Fibroblast of skin of scalp (primary cell): ENCODE data around the gene STK32B. TPM values are rescaled to one million over a fixed set of nuclear protein-coding genes. Genes with fewer than 3 reads are reported as not detected.
"Not testable (repeated sequence)": the region's sequence is repeated elsewhere in the genome, so short reads cannot be mapped to it uniquely, and the experiment has no call there.

Experiments
- DNase-seq: peaks from one replicate; pipeline ENCODE4 v3.0.0-alpha.2; 2013
- polyA plus RNA-seq, 2 experiments: library from polyadenylated mRNA; unstranded; fragments of 120-200 nt; gene quantifications; one replicate each; pipeline ENCODE4 v1.2.1, GENCODE V29; 2013; ENCODE audit not compliant: insufficient read length in 2 of 2

Gene STK32B
- 34.7 TPM for polyA plus RNA-seq (2013, experiment 1 of 2; ENCODE audit: insufficient read length)
- 33.8 TPM for polyA plus RNA-seq (2013, experiment 2 of 2; ENCODE audit: insufficient read length)

- DNase-seq = peak; percentile 88
Measured at GRCh38 chr4:5051278-5052203, at the start of gene STK32B. TSS of gene STK32B (plus strand) at chr4:5051480.

GRCh38 chr4:5001641-5002040 lies 49.6 kb upstream of the STK32B start:
- DNase-seq = not testable (repeated sequence)

- no peak for DNase-seq
Measured at GRCh38 chr4:5003372-5003857, 47.9 kb upstream of the STK32B start.

GRCh38 chr4:5003918-5004317 lies 47.4 kb upstream of the STK32B start:
- DNase-seq = no peak

GRCh38 chr4:5004496-5004895 lies 46.8 kb upstream of the STK32B start:
- no peak for DNase-seq

- DNase-seq = not testable (repeated sequence)
Measured at GRCh38 chr4:5006932-5007331, 44.3 kb upstream of the STK32B start.

- DNase-seq = no peak
Measured at GRCh38 chr4:5009796-5010195, 41.5 kb upstream of the STK32B start.

GRCh38 chr4:5010984-5011383 lies 40.3 kb upstream of the STK32B start:
- no peak for DNase-seq

- DNase-seq = no peak
Measured at GRCh38 chr4:5012244-5012898, 38.9 kb upstream of the STK32B start.

- no peak for DNase-seq
Measured at GRCh38 chr4:5012958-5013357, 38.3 kb upstream of the STK32B start.

- no peak for DNase-seq
Measured at GRCh38 chr4:5014007-5014682, 37.1 kb upstream of the STK32B start.

- DNase-seq = no peak
Measured at GRCh38 chr4:5018096-5018495, 33.2 kb upstream of the STK32B start.

- no peak for DNase-seq
Measured at GRCh38 chr4:5018603-5019002, 32.7 kb upstream of the STK32B start.

GRCh38 chr4:5019274-5019673 lies 32.0 kb upstream of the STK32B start, which contains the start of gene CYTL1:
TSS of gene CYTL1 (minus strand) at chr4:5019458. CDS start at chr4:5019445, 13 bp downstream.
- no peak for DNase-seq

- no peak for DNase-seq
Measured at GRCh38 chr4:5019796-5020195, 31.5 kb upstream of the STK32B start.

GRCh38 chr4:5020341-5020740 lies 30.9 kb upstream of the STK32B start:
- no peak for DNase-seq

- no peak for DNase-seq
Measured at GRCh38 chr4:5021546-5021945, 29.7 kb upstream of the STK32B start.

- peak; percentile 32 for DNase-seq
Measured at GRCh38 chr4:5024673-5025072, 26.6 kb upstream of the STK32B start.

- no peak for DNase-seq
Measured at GRCh38 chr4:5026371-5026770, 24.9 kb upstream of the STK32B start.

GRCh38 chr4:5027346-5027745 lies 23.9 kb upstream of the STK32B start:
- DNase-seq = no peak

- DNase-seq = no peak
Measured at GRCh38 chr4:5028480-5028879, 22.8 kb upstream of the STK32B start.

GRCh38 chr4:5029447-5029846 lies 21.8 kb upstream of the STK32B start:
- DNase-seq = no peak

GRCh38 chr4:5030221-5030620 lies 21.1 kb upstream of the STK32B start:
- DNase-seq = no peak
